ENCODE data around the gene C7orf33. TPM values are rescaled to one million over a fixed set of nuclear protein-coding genes. Genes with fewer than 3 reads are reported as not detected.

Gene C7orf33
- polyA plus RNA-seq, 3 donors, result 0.05 TPM; not detected in 2

- Histone ChIP-seq H3K9ac (ENCODE audit: insufficient read depth, low read length, poor library complexity, severe bottlenecking) (no peak overlapping the region), H2AFZ (ENCODE audit: insufficient read depth, low read depth, low read length, poor library complexity, severe bottlenecking) (no peak overlapping the region), H3K36me3 (replicated peaks in 1 of 2; ENCODE audit: control insufficient read depth in 1 of 2, insufficient read depth in 2 of 2, low read length in 2 of 2) (no peaks in the 10 kb centered on the region), H3K79me2 (ENCODE audit: insufficient read depth, low read length) (no peaks in the 10 kb centered on the region), H4K20me1 (ENCODE audit: insufficient read depth, low read length) (no peaks in the 10 kb centered on the region), H3K4me3 (replicated peaks in 1 of 3; ENCODE audit: low read depth in 2 of 3, low read length in 3 of 3) (no peak overlapping the region), H3K4me1 (ENCODE audit: control insufficient read depth in 1 of 2, insufficient read depth in 2 of 2, low read length in 2 of 2) (no peaks in the 10 kb centered on the region), H3K27ac (ENCODE audit: low read depth in 1 of 2, low read length in 2 of 2) (no peak overlapping the region), H3K27me3 (ENCODE audit: control insufficient read depth in 2 of 2, insufficient read depth in 2 of 2, low read length in 2 of 2) (no peaks in the 10 kb centered on the region), H3K4me2 (replicated peaks; ENCODE audit: extremely low read depth, low read length, poor library complexity, severe bottlenecking) (no peak overlapping the region), H3K9me3 (replicated peaks in 1 of 2; ENCODE audit: control insufficient read depth in 1 of 2, insufficient read depth in 1 of 2, low read length in 2 of 2) (peaks cover 10 to 11% of the 10 kb centered on the region in 2 donors)
- no peak for DNase-seq
- H3K4me1 Mint-ChIP-seq, result no peaks in the 10 kb centered on the region
- no peak overlapping the region for H3K27ac Mint-ChIP-seq
- peaks cover 0 to 4% (median 2%) of the 10 kb centered on the region in 3 donors for H3K27me3 Mint-ChIP-seq (ENCODE audit: low read depth in 3 of 3)
- TF ChIP-seq CTCF (IDR thresholded peaks at IDR 0.05), result no peak
- H3K36me3 Mint-ChIP-seq, result no peaks in the 10 kb centered on the region
- H3K9me3 Mint-ChIP-seq, result peaks cover 8 to 18% (median 16%) of the 10 kb centered on the region in 7 donors
- intact Hi-C loops (cut with micrococcal nuclease), result no loop called here
- WGBS (ENCODE audit: insufficient coverage), result 79% methylated on average over 3 of the region's 4 CpGs
- no peak overlapping the region for H3K4me3 Mint-ChIP-seq
These were observed 16.6 kb downstream of the C7orf33 start for GRCh38 chr7:148607151-148607661.

DNA sequence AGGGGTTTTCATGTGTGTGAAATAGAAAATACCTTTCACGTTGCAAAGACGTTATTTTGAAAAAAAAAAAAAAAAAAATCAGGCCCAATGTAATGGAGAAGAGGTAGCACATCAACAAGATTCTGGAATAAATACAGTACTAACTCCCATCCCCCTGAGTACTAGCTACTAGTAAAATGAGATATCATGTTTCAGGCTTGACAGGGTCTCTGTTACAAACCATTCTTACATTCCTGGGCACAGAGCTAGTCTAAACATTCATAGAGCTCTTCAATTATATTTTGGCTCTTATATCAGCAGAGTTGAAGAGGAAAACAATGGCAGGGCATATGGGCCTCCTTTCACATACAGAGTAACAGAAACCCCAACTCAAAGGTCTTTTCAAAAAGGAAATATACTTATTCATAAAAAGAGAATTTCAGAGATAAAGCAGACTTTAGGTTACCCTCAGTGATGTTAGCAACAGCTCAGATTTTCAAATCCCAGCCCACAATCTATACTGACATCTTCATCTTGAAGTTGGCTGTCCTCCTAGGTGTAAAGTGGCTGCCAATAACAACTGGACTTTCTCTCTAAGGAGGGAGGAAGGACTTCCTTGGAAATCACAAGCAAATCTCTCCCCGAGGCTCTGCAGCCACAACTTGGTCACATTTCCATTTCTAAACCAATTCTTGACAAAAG, 18.6 kb downstream of the C7orf33 start:
- Histone ChIP-seq H3K4me2 (replicated peaks; ENCODE audit: extremely low read depth, low read length, poor library complexity, severe bottlenecking) (no peak overlapping the region), H4K20me1 (ENCODE audit: insufficient read depth, low read length) (no peaks in the 10 kb centered on the region), H3K4me1 (ENCODE audit: control insufficient read depth in 1 of 2, insufficient read depth in 2 of 2, low read length in 2 of 2) (no peaks in the 10 kb centered on the region), H2AFZ (ENCODE audit: insufficient read depth, low read depth, low read length, poor library complexity, severe bottlenecking) (no peak overlapping the region), H3K79me2 (ENCODE audit: insufficient read depth, low read length) (no peaks in the 10 kb centered on the region), H3K36me3 (replicated peaks in 1 of 2; ENCODE audit: control insufficient read depth in 1 of 2, insufficient read depth in 2 of 2, low read length in 2 of 2) (no peaks in the 10 kb centered on the region), H3K4me3 (replicated peaks in 1 of 3; ENCODE audit: low read depth in 2 of 3, low read length in 3 of 3) (no peak overlapping the region), H3K9ac (ENCODE audit: insufficient read depth, low read length, poor library complexity, severe bottlenecking) (no peak overlapping the region), H3K27ac (ENCODE audit: low read depth in 1 of 2, low read length in 2 of 2) (no peak overlapping the region), H3K9me3 (replicated peaks in 1 of 2; ENCODE audit: control insufficient read depth in 1 of 2, insufficient read depth in 1 of 2, low read length in 2 of 2) (peaks cover 10 to 11% of the 10 kb centered on the region in 2 donors), H3K27me3 (ENCODE audit: control insufficient read depth in 2 of 2, insufficient read depth in 2 of 2, low read length in 2 of 2) (no peaks in the 10 kb centered on the region)
- WGBS (ENCODE audit: insufficient coverage), result 100% methylated on average over 1 of the region's 3 CpGs
- H3K4me1 Mint-ChIP-seq, result peaks cover 4% of the 10 kb centered on the region
- H3K4me3 Mint-ChIP-seq, result no peak overlapping the region
- no peak for TF ChIP-seq CTCF (IDR thresholded peaks at IDR 0.05)
- peaks cover 8 to 18% (median 14%) of the 10 kb centered on the region in 7 donors for H3K9me3 Mint-ChIP-seq
- H3K27ac Mint-ChIP-seq, result no peak overlapping the region
- H3K36me3 Mint-ChIP-seq, result no peaks in the 10 kb centered on the region
- no peak for DNase-seq
- intact Hi-C loops (cut with micrococcal nuclease), result no loop called here
- H3K27me3 Mint-ChIP-seq (ENCODE audit: low read depth in 3 of 3), result peaks cover 0 to 4% (median 2%) of the 10 kb centered on the region in 3 donors

Measured in CD14-positive monocyte (primary cell).